Retinal pigment epithelial cell (primary cell): ENCODE measurements around the gene GCAT.

ENCODE experiments used
- DNase-seq: peaks from one replicate; pipeline ENCODE4 v3.0.0-alpha.2; 2010; ENCODE audit warnings: low read depth
- H3K4me3 ChIP-seq: 2 replicates; pipeline ENCODE4 v1.5.1; 2011; ENCODE audit warnings: mild to moderate bottlenecking, low read length, control low read depth, moderate library complexity
- CTCF ChIP-seq: conservative IDR thresholded peaks from 2 replicates; pipeline ENCODE4 v1.5.1; 2011; ENCODE audit warnings: low read depth, low read length, control low read depth, inconsistent platforms

GCAT gene

GRCh38 chr22:37812869-37813678, 5.3 kb downstream of the GCAT start:
- H3K4me3 ChIP-seq = no peak overlapping the region
- DNase-seq = no peak
- no peak for TF ChIP-seq CTCF

- TF ChIP-seq CTCF = no peak
- no peak for DNase-seq
- H3K4me3 ChIP-seq = no peak overlapping the region
Measured at GRCh38 chr22:37815593-37815992, 7.9 kb downstream of the GCAT start.

- H3K4me3 ChIP-seq = no peak overlapping the region
- TF ChIP-seq CTCF = no peak
- no peak for DNase-seq
Measured at GRCh38 chr22:37816543-37817180, 8.9 kb downstream of the GCAT start.

GRCh38 chr22:37817705-37818408, 10.1 kb downstream of the GCAT start:
- peak; percentile 79 for TF ChIP-seq CTCF
- peak overlapping the region; percentile 29 for H3K4me3 ChIP-seq

GRCh38 chr22:37818409-37819104, 10.8 kb downstream of the GCAT start:
- no peak for DNase-seq
- TF ChIP-seq CTCF = peak; percentile 42
- H3K4me3 ChIP-seq = peak overlapping the region; percentile 26

More at GRCh38 chr22:37817705-37818408, 10.1 kb downstream of the GCAT start:
- DNase-seq = no peak

GRCh38 chr22:37819105-37819433, 11.3 kb downstream of the GCAT start:
- no peak for DNase-seq
- no peak for TF ChIP-seq CTCF
- H3K4me3 ChIP-seq = peak overlapping the region; percentile 26
